ENCODE results near the gene SH3BGR.

Gene SH3BGR

GRCh38 chr21:39456665-39457064 lies 4.9 kb downstream of the SH3BGR start:
- no peak for DNase-seq (ENCODE audit: low spot score)

GRCh38 chr21:39461419-39461818 lies 9.6 kb downstream of the SH3BGR start:
- DNase-seq (ENCODE audit: low spot score), result no peak

GRCh38 chr21:39463308-39463707 lies 11.5 kb downstream of the SH3BGR start:
- no peak for DNase-seq (ENCODE audit: low spot score)

- DNase-seq (ENCODE audit: low spot score), result no peak
These were observed 14.8 kb downstream of the SH3BGR start for GRCh38 chr21:39466584-39466983.

GRCh38 chr21:39467746-39468145 lies 16.0 kb downstream of the SH3BGR start:
- DNase-seq (ENCODE audit: low spot score), result no peak

GRCh38 chr21:39468559-39468958 lies 16.8 kb downstream of the SH3BGR start:
- no peak for DNase-seq (ENCODE audit: low spot score)

- DNase-seq (ENCODE audit: low spot score), result no peak
These were observed 19.8 kb downstream of the SH3BGR start for GRCh38 chr21:39471598-39471997.

- no peak for DNase-seq (ENCODE audit: low spot score)
These were observed 21.0 kb downstream of the SH3BGR start for GRCh38 chr21:39472786-39473185.

GRCh38 chr21:39474611-39475010 lies 22.8 kb downstream of the SH3BGR start:
- DNase-seq (ENCODE audit: low spot score), result no peak

GRCh38 chr21:39479164-39479813 lies 27.5 kb downstream of the SH3BGR start:
- DNase-seq (ENCODE audit: low spot score), result no peak

- no peak for DNase-seq (ENCODE audit: low spot score)
These were observed 28.0 kb downstream of the SH3BGR start for GRCh38 chr21:39479814-39480182.

GRCh38 chr21:39480271-39480670 lies 28.5 kb downstream of the SH3BGR start:
- DNase-seq (ENCODE audit: low spot score), result no peak

- DNase-seq (ENCODE audit: low spot score), result no peak
These were observed 30.1 kb downstream of the SH3BGR start for GRCh38 chr21:39481886-39482285.

GRCh38 chr21:39483917-39484316 lies 32.1 kb downstream of the SH3BGR start:
- no peak for DNase-seq (ENCODE audit: low spot score)

GRCh38 chr21:39484711-39485276 lies 33.0 kb downstream of the SH3BGR start:
- DNase-seq (ENCODE audit: low spot score), result no peak

- no peak for DNase-seq (ENCODE audit: low spot score)
These were observed 37.7 kb downstream of the SH3BGR start for GRCh38 chr21:39489380-39489924.

GRCh38 chr21:39499156-39499555 lies 47.4 kb downstream of the SH3BGR start:
- no peak for DNase-seq (ENCODE audit: low spot score)

- DNase-seq (ENCODE audit: low spot score), result no peak
These were observed 50.9 kb downstream of the SH3BGR start for GRCh38 chr21:39502631-39503030.

GRCh38 chr21:39503123-39503762 lies 51.5 kb downstream of the SH3BGR start:
- DNase-seq (ENCODE audit: low spot score), result no peak

- DNase-seq (ENCODE audit: low spot score), result no peak
These were observed 52.5 kb downstream of the SH3BGR start for GRCh38 chr21:39504230-39504629.

GRCh38 chr21:39510240-39510639 lies 58.5 kb downstream of the SH3BGR start:
- no peak for DNase-seq (ENCODE audit: low spot score)

- DNase-seq (ENCODE audit: low spot score), result no peak
These were observed 59.3 kb downstream of the SH3BGR start for GRCh38 chr21:39511102-39511501.

- DNase-seq (ENCODE audit: low spot score), result no peak
These were observed 62.0 kb downstream of the SH3BGR start for GRCh38 chr21:39513735-39514134.
